Neutrophil (primary cell): ENCODE data around the gene OXSR1.

Experiments
- H3K27ac ChIP-seq: fragments of 200-600 bp; sonication (generic); 2 replicates; pipeline ENCODE4 v1.5.1; 2016; ENCODE audit warnings: mild to moderate bottlenecking, moderate library complexity
- H3K27me3 ChIP-seq: fragments of 200-600 bp; sonication (generic); 2 replicates; pipeline ENCODE4 v1.6.0; 2016; ENCODE audit warnings: mild to moderate bottlenecking
- H3K36me3 ChIP-seq: fragments of 200-600 bp; sonication (generic); 2 replicates; pipeline ENCODE4 v1.5.1; 2017
- H3K4me1 ChIP-seq, 2 experiments: fragments of 200-600 bp in 1 of 2; sonication (generic) in 1 of 2; 1 replicate in 1 of 2; 2 replicates in 1 of 2; pipeline versions ENCODE4 v1.5.1 to v1.6.1; 2013 to 2016; ENCODE audit warnings: low read depth in 1 of 2, low read length in 1 of 2, mild to moderate bottlenecking in 1 of 2, moderate library complexity in 1 of 2; ENCODE audit not compliant: control insufficient read depth in 1 of 2, insufficient read depth in 1 of 2
- H3K4me3 ChIP-seq, 2 experiments: fragments of 200-600 bp in 1 of 2; sonication (generic) in 1 of 2; 1 replicate in 1 of 2; 2 replicates in 1 of 2; pipeline ENCODE4 v1.5.1; 2013 to 2016; ENCODE audit warnings: low read depth in 1 of 2, low read length in 1 of 2, mild to moderate bottlenecking in 1 of 2, moderate library complexity in 1 of 2
- H3K9me3 ChIP-seq: fragments of 200-600 bp; sonication (generic); 2 replicates; pipeline ENCODE4 v1.5.1; 2016
- TF ChIP-seq, protein P1 (sequence below): fragments of 200-600 bp; sonication (generic); IDR thresholded peaks from 2 replicates; pipeline ENCODE4 v1.5.1; 2016; ENCODE audit warnings: antibody characterized with exemption

The OXSR1 gene

DNA sequence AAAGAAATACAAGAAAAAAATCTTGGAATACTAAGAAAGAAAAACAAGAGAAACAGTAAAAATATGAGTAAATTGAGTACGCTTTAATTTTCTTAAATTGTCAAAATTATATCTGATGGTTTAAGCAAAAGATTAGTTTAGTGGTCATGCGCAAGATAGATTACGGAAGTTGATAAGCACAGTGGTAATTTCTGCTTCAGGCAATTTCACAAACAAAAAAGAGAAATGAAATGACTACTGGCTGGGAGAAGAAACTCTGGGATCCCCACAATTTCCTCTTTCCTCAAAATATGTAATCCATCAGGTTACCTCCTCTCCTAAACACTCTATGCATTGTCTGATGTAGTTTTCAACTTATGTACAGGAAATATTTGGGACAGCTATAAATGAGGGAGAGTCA is 17.9 kb upstream of the OXSR1 start:
- H3K4me1 ChIP-seq, result peaks cover 64 to 83% of the 10 kb centered on the region in 2 experiments

DNA sequence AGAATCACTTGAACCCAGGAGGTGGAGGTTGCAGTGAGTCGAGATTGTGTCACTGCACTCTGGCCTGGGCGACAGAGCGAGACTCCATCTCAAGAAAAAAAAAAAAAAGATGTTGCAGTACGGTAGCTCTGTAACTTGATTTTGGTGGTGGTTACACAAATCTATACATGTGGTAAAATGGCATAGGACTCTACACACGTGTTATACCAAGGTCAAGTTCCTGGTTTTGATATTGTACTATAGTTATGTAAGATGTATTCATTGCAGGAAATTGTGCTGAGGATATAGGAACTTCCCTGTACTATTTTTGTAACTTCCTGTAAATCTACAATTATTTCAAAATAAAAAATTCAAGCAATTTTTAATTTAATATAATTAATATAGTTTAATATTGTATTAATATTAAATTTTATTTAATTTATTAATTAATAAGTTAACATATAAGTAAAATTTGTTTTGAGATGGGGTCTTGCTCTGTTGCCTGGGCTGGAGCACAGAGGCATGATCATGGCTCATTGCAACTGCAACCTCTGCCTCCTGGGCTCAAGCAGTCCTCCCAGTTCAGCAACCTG is 16.9 kb upstream of the OXSR1 start:
- no peaks in the 10 kb centered on the region for H3K27me3 ChIP-seq
- TF ChIP-seq, protein P1, sequence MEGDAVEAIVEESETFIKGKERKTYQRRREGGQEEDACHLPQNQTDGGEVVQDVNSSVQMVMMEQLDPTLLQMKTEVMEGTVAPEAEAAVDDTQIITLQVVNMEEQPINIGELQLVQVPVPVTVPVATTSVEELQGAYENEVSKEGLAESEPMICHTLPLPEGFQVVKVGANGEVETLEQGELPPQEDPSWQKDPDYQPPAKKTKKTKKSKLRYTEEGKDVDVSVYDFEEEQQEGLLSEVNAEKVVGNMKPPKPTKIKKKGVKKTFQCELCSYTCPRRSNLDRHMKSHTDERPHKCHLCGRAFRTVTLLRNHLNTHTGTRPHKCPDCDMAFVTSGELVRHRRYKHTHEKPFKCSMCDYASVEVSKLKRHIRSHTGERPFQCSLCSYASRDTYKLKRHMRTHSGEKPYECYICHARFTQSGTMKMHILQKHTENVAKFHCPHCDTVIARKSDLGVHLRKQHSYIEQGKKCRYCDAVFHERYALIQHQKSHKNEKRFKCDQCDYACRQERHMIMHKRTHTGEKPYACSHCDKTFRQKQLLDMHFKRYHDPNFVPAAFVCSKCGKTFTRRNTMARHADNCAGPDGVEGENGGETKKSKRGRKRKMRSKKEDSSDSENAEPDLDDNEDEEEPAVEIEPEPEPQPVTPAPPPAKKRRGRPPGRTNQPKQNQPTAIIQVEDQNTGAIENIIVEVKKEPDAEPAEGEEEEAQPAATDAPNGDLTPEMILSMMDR, result no peak
- H3K27ac ChIP-seq, result peak overlapping the region; percentile 97
- peak overlapping the region in 1 of 2 experiments; percentile 28 for H3K4me3 ChIP-seq
- no peaks in the 10 kb centered on the region for H3K36me3 ChIP-seq
- peaks cover 74 to 87% of the 10 kb centered on the region in 2 experiments for H3K4me1 ChIP-seq
- no peaks in the 10 kb centered on the region for H3K9me3 ChIP-seq

More for the DNA sequence above, 17.9 kb upstream of the OXSR1 start:
- H3K36me3 ChIP-seq, result peaks cover 6% of the 10 kb centered on the region
- peak overlapping the region; percentile 97 for H3K27ac ChIP-seq
- H3K4me3 ChIP-seq, result peak overlapping the region in 1 of 2 experiments; percentile 28
- TF ChIP-seq, protein P1, result peak; percentile 16
- H3K27me3 ChIP-seq, result no peaks in the 10 kb centered on the region
- H3K9me3 ChIP-seq, result no peaks in the 10 kb centered on the region

- H3K4me3 ChIP-seq, result peak overlapping the region in 1 of 2 experiments; percentile 18
- H3K36me3 ChIP-seq, result no peaks in the 10 kb centered on the region
- no peaks in the 10 kb centered on the region for H3K27me3 ChIP-seq
- H3K4me1 ChIP-seq, result peaks cover 87 to 88% of the 10 kb centered on the region in 2 experiments
- H3K27ac ChIP-seq, result peak overlapping the region; percentile 97
- TF ChIP-seq, protein P1, result no peak
- no peaks in the 10 kb centered on the region for H3K9me3 ChIP-seq
Measured at GRCh38 chr3:38149708-38150107, 15.6 kb upstream of the OXSR1 start.

DNA sequence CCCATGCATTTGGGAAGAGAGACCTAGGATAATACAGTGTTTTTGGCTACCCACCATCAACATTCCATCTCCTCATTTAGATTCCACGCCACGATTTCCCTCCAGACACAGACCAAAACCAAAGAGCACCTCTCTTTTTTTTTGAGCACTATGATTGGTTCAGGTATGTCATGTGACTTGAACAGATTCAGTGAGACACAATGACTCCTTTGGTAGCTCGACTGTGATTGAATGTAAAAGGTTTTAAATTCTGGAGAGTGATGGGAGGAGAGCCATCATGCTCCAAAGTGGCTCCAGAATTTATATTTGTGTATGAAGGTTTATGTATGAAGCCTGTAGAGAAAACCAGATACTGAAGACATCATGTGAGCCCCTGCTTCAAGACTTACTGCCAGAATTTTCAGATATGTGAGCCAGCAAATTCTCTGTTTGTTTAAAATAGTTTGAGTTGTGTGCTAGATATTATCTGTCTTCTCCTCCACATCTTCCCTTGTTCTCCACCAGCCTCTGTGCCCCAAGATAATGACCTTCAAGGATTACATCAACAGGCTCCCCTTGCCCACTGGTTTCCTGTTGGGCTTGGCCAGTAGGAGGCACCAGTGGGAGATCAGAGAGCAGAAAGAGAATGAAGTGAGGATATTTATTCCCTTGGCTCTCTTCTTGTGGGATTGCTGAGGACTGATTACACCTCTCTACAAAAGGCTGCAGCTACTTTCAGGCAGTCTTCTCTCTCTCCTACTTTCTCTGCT is 14.4 kb upstream of the OXSR1 start:
- TF ChIP-seq, protein P1, result no peak
- Histone ChIP-seq H3K27me3 (no peaks in the 10 kb centered on the region), H3K4me3 (peak overlapping the region; percentile 9 to 39), H3K36me3 (no peaks in the 10 kb centered on the region), H3K4me1 (peaks cover 90 to 91% of the 10 kb centered on the region in 2 experiments), H3K9me3 (no peaks in the 10 kb centered on the region), H3K27ac (peak overlapping the region; percentile 97)

DNA sequence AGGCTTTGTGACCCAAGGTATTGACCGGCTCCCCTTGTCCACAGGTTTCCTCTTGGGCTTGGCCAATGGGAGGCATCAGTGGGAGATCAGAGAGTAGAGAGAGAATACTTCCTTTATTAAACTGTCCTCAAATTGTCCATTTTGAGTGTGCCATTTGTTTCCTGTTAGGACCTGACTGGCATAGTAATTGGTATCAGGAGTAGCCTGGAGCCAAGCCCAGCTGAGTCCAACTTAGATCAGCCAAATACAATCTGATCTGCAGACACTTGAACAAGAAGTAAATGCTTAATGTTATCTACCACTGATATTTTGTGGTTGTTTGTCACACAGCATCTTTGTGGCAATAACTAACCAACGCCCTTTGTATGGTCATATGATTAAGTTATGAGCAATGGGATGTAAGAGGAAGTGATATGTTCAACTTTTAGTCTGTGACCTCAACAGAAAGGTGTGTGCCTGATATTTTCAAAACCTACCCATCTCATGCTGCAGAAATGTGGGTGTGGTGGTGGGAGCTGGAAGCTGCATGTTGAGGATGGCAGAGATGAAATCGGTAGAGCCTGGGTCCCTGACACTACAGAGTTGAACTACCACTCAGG is 13.6 kb upstream of the OXSR1 start:
- H3K27ac ChIP-seq, result peak overlapping the region; percentile 97
- TF ChIP-seq, protein P1, result no peak

More for the DNA sequence above, 13.6 kb upstream of the OXSR1 start:
- Histone ChIP-seq H3K4me3 (peak overlapping the region; percentile 9 to 39), H3K9me3 (no peaks in the 10 kb centered on the region), H3K36me3 (no peaks in the 10 kb centered on the region), H3K4me1 (peaks cover 82 to 83% of the 10 kb centered on the region in 2 experiments), H3K27me3 (no peaks in the 10 kb centered on the region)
